Ascending aorta (tissue), 2 donors: ENCODE results near the gene CD58. TPM values are rescaled to one million over a fixed set of nuclear protein-coding genes. Genes with fewer than 3 reads are reported as not detected.
"Not testable (repeated sequence)": the region's sequence is repeated elsewhere in the genome, so short reads cannot be mapped to it uniquely, and the experiment has no call there.

Experiments
- DNase-seq, 2 donors: peaks; one replicate each; pipeline ENCODE4 v3.0.0-alpha.2; 2019; ENCODE audit warnings: low spot score in 2 of 2
- H3K27ac ChIP-seq, 2 donors: fragments of 200-600 bp; sonication (generic); one replicate each; pipeline ENCODE4 v1.5.1; 2016 to 2017; ENCODE audit warnings: mild to moderate bottlenecking in 1 of 2
- H3K27me3 ChIP-seq: fragments of 200-600 bp; sonication (generic); one replicate; pipeline ENCODE4 v1.5.1; 2017
- H3K36me3 ChIP-seq, 2 donors: fragments of 200-600 bp; sonication (generic); one replicate each; pipeline ENCODE4 v1.5.1; 2016
- H3K4me1 ChIP-seq, 2 donors: fragments of 200-600 bp; sonication (generic); one replicate each; pipeline ENCODE4 v1.5.1; 2016 to 2017; ENCODE audit warnings: mild to moderate bottlenecking in 1 of 2
- H3K4me3 ChIP-seq, 2 donors: fragments of 200-600 bp; sonication (generic); one replicate each; pipeline ENCODE4 v1.5.1; 2016 to 2017; ENCODE audit warnings: mild to moderate bottlenecking in 1 of 2
- H3K9me3 ChIP-seq, 2 donors: fragments of 200-600 bp; sonication (generic); one replicate each; pipeline ENCODE4 v1.5.1; 2016
- intact Hi-C: fragments of 100-400 bp; cut with DNase I; formaldehyde crosslinking; loops from one replicate; pipeline ENCODE4 v1.15.1; 2023
- total RNA-seq: library from RNA; depleted of rRNA; stranded (reverse); fragments of >200 nt; gene quantifications from one replicate; pipeline ENCODE4 v1.1.0, GENCODE V29; 2016
- TF ChIP-seq, protein P1 (sequence below), 3 experiments: fragments of 200-600 bp in 2 of 3; fragments of 450-650 bp in 1 of 3; sonication (generic) in 2 of 3; IDR thresholded peaks; one replicate each; pipeline ENCODE4 v1.5.1; 2016 to 2019; ENCODE audit warnings: antibody characterized with exemption in 3 of 3, mild to moderate bottlenecking in 1 of 3, moderate library complexity in 1 of 3

CD58 gene
- total RNA-seq, 1 donor from 2014 or later, result 50.7 TPM

DNA sequence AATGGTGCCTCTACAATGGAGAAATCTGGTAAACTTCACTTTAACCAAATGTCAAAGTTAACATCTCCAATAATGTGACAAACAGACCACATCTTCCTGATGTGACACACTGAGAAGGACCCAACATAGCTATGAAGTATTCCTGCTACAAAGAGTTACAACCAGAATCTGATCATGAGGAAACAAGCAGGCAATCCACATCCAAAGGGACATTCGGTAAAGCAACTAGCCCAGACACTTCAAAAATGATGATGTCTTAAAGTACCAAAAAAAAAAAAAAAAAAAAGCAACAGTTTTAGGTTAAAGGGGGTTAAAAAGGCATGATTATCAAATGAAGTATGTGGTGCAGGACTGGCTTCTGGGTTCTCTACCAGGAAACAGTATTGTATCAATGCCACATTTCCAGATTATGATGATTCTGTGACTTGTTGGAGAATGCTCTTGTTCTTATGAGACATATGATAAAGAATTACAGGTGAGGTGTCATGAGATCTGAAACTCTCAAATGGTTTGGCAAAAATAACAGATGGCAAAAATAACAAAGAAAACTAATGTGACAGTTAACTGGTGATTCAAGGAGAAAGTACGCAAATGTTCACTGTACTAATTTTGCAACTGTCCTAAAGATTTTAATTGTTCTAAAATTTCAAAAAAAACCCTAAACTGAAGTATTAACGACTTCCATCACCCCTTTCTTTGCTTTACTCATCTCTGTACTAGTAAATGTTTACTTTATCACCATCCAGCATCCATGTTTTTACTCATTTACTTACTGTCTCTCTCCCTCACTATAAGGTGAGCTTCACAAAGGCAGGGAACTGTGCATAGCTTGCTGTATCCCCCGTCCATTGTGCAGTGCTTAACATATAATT is 2.8 kb downstream of the CD58 start:
- Histone ChIP-seq H3K9me3 (no peaks in the 10 kb centered on the region), H3K27me3 (no peaks in the 10 kb centered on the region), H3K36me3 (no peaks in the 10 kb centered on the region), H3K4me3 (no peak overlapping the region), H3K4me1 (peaks cover 0 to 11% of the 10 kb centered on the region in 2 donors), H3K27ac (no peak overlapping the region)
- no peak for DNase-seq
- intact Hi-C loops, result loop anchor here (5.0 kb wide), 1 partner anchor 799 kb away; the partner anchor contains the start of gene MAN1A2
- TF ChIP-seq, protein P1, sequence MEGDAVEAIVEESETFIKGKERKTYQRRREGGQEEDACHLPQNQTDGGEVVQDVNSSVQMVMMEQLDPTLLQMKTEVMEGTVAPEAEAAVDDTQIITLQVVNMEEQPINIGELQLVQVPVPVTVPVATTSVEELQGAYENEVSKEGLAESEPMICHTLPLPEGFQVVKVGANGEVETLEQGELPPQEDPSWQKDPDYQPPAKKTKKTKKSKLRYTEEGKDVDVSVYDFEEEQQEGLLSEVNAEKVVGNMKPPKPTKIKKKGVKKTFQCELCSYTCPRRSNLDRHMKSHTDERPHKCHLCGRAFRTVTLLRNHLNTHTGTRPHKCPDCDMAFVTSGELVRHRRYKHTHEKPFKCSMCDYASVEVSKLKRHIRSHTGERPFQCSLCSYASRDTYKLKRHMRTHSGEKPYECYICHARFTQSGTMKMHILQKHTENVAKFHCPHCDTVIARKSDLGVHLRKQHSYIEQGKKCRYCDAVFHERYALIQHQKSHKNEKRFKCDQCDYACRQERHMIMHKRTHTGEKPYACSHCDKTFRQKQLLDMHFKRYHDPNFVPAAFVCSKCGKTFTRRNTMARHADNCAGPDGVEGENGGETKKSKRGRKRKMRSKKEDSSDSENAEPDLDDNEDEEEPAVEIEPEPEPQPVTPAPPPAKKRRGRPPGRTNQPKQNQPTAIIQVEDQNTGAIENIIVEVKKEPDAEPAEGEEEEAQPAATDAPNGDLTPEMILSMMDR (IDR thresholded peaks at IDR 0.05), result no peak

DNA sequence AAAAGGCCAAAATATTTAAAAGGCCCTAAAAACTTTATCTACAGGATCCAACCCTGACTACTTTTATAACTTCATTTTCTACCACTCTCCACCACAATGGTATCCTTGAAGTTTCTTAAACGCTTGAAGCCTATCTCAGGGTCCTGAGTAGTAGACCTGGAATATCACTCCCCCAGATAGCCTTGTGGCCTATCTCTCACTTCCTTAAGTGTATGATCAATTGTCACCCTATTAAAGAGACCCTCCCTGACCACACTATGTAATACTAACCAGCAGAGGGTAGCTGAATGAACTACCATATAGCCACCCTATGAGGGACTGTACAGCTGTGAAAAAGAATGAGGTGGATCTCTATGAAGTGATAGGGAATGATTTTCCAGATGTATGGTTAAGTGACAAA is 5.6 kb downstream of the CD58 start:
- intact Hi-C loops, result loop anchor here (5.0 kb wide), 1 partner anchor 802 kb away; the partner anchor contains the start of gene MAN1A2

DNA sequence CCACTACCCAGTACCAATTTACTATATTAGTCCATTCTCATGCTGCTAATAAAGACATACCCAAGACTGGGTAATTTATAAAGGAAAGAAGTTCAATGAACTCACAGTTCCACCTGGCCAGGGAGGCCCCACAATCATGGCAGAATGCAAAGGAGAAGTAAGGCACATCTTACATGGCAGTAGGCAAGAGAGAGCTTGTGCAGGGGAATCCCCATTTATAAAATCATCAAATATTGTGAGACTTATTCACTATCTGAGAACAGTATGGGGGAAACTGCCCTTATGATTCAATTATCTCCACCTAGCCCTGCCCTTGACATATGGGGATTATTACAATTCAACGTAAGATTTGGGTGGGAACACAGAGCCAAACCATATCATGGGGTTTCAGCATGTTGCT is 6.4 kb downstream of the CD58 start:
- Histone ChIP-seq H3K27me3 (no peaks in the 10 kb centered on the region), H3K36me3 (no peaks in the 10 kb centered on the region), H3K27ac (no peak overlapping the region), H3K4me3 (no peak overlapping the region), H3K4me1 (peaks cover 0 to 4% of the 10 kb centered on the region in 2 donors), H3K9me3 (no peaks in the 10 kb centered on the region)
- DNase-seq, result no peak
- intact Hi-C loops, result no loop called here
- TF ChIP-seq, protein P1 (IDR thresholded peaks at IDR 0.05), result no peak

More for the DNA sequence above, 5.6 kb downstream of the CD58 start:
- no peaks in the 10 kb centered on the region for H3K9me3 ChIP-seq
- no peak for DNase-seq
- H3K27ac ChIP-seq, result no peak overlapping the region
- H3K4me3 ChIP-seq, result no peak overlapping the region
- TF ChIP-seq, protein P1 (IDR thresholded peaks at IDR 0.05), result no peak
- H3K27me3 ChIP-seq, result no peaks in the 10 kb centered on the region
- peaks cover 0 to 6% of the 10 kb centered on the region in 2 donors for H3K4me1 ChIP-seq
- H3K36me3 ChIP-seq, result no peaks in the 10 kb centered on the region

DNA sequence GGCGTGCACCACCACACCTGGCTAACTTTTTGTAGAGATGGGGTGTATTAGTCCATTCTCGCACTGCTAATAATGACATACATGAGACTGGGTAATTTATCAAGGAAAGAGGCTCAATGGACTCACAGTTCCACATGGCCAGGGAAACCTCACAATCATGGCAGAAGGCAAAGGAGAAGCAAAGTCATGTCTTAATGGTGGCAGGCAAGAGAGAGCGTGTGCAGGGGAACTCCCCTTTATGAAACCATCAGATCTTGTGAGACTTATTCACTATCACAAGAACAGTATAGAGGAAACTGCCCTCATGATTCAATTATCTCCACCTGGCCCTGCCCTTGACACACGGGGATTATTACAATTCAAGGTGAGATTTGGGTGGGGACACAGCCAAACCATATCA is 8.4 kb downstream of the CD58 start:
- H3K27me3 ChIP-seq, H3K4me1 ChIP-seq, DNase-seq, H3K36me3 ChIP-seq, H3K9me3 ChIP-seq, intact Hi-C loops, H3K4me3 ChIP-seq, H3K27ac ChIP-seq: not testable (repeated sequence)

DNA sequence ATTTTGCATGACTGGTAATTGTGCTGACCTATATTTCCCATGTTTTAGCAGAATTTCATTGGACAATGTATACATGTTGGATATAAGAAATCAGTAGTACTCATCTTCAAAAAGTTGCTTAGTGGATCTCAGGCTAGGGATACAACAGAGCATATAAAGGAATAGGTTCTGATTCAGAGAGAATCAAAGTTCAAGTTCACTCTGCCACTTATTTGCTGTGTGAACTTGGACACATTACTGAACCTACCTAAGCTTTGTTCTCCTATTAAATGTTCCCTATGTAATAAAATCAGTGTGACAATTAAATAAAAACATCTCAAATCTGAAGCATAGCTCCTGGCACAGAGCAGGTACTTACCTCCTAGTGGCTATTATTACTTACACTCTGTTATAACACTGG is 9.3 kb downstream of the CD58 start:
- H3K27me3 ChIP-seq, result no peaks in the 10 kb centered on the region
- H3K27ac ChIP-seq, result no peak overlapping the region
- no peaks in the 10 kb centered on the region for H3K4me1 ChIP-seq
- no peaks in the 10 kb centered on the region for H3K9me3 ChIP-seq
- intact Hi-C loops, result no loop called here
- no peak overlapping the region for H3K4me3 ChIP-seq
- TF ChIP-seq, protein P1 (IDR thresholded peaks at IDR 0.05), result no peak
- DNase-seq, result no peak
- H3K36me3 ChIP-seq, result no peaks in the 10 kb centered on the region

DNA sequence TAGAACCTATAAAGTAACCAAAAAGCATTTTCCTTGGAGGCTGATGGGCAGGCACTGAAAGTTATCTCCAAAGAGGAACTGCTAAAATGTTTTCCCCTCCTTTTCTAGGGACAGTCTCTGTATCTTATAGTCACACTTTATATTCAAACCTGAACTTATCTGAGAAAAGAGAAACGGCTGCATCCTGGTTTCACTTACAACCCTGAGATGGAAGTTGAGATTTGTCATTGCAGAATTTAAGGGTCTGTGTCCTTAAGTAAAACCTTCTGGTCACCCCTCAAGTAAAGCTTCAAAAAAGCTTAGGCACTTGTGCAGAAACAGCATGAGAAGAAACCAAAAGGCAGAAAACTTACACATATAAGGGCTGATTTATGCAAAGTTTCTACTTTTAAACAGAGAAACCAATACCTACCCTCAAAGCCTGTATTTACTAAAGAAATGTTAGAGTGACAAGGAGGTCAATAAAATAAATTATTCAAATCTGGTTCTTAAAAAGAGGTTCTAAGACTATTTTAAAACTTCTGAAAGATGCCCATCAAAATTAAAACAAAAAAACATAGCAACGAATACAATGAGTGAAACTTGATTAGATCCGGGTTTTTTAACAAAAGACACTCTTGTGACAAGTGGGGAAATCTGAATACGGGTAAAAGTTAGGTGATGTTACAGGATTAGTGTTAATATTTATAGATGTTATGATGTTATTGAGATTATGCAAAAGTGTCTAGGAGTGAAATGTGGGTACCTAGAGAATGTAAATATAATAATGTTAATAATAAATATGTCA is 9.9 kb downstream of the CD58 start:
- Histone ChIP-seq H3K36me3 (no peaks in the 10 kb centered on the region), H3K9me3 (no peaks in the 10 kb centered on the region), H3K4me1 (no peaks in the 10 kb centered on the region), H3K27ac (no peak overlapping the region), H3K4me3 (no peak overlapping the region), H3K27me3 (no peaks in the 10 kb centered on the region)
- no peak for DNase-seq
- TF ChIP-seq, protein P1 (IDR thresholded peaks at IDR 0.05), result no peak
- intact Hi-C loops, result no loop called here
